Hepatocyte (in vitro differentiated cells): Measurements from ENCODE around the gene AGBL4. TPM values are rescaled to one million over a fixed set of nuclear protein-coding genes. Genes with fewer than 3 reads are reported as not detected.

Experiments used
- DNase-seq: peaks from one replicate; pipeline ENCODE4 v3.0.0-alpha.2; 2016; ENCODE audit warnings: low spot score
- H2AFZ ChIP-seq: fragments of 200-600 bp; sonication (generic); 2 replicates; pipeline ENCODE4 v1.6.0; 2016; ENCODE audit warnings: antibody characterized with exemption, mild to moderate bottlenecking
- H3K27ac ChIP-seq: fragments of 200-600 bp; sonication (generic); 2 replicates; pipeline ENCODE4 v1.5.1; 2016; ENCODE audit warnings: mild to moderate bottlenecking
- H3K27me3 ChIP-seq: fragments of 200-600 bp; sonication (generic); 2 replicates; pipeline ENCODE4 v1.6.1; 2016
- H3K36me3 ChIP-seq: fragments of 200-600 bp; sonication (generic); replicated peaks from 2 replicates; pipeline ENCODE4 v1.5.1; 2016; ENCODE audit warnings: low read depth; ENCODE audit not compliant: insufficient read depth
- H3K4me1 ChIP-seq: fragments of 200-600 bp; sonication (generic); 2 replicates; pipeline ENCODE4 v1.5.1; 2016; ENCODE audit warnings: mild to moderate bottlenecking, moderate library complexity; ENCODE audit not compliant: insufficient read depth
- H3K4me2 ChIP-seq: fragments of 200-600 bp; sonication (generic); 2 replicates; pipeline ENCODE4 v1.6.0; 2016
- H3K4me3 ChIP-seq: fragments of 200-600 bp; sonication (generic); 2 replicates; pipeline ENCODE4 v1.5.1; 2016; ENCODE audit warnings: mild to moderate bottlenecking
- H3K79me2 ChIP-seq: fragments of 200-600 bp; sonication (generic); 2 replicates; pipeline ENCODE4 v1.6.0; 2017; ENCODE audit warnings: mild to moderate bottlenecking
- H3K9me2 ChIP-seq: fragments of 200-600 bp; sonication (generic); replicated peaks from 2 replicates; pipeline ENCODE4 v1.6.0; 2017; ENCODE audit warnings: mild to moderate bottlenecking; ENCODE audit not compliant: insufficient read depth
- H3K9me3 ChIP-seq: fragments of 200-600 bp; sonication (generic); 2 replicates; pipeline ENCODE4 v1.5.1; 2016; ENCODE audit warnings: low read depth, mild to moderate bottlenecking
- H4K20me1 ChIP-seq: fragments of 200-600 bp; sonication (generic); 2 replicates; pipeline ENCODE4 v1.6.0; 2016; ENCODE audit warnings: mild to moderate bottlenecking; ENCODE audit not compliant: insufficient read depth, poor library complexity, severe bottlenecking
- EZH2 ChIP-seq: fragments of 200-600 bp; sonication (generic); IDR thresholded peaks from 2 replicates; pipeline ENCODE4 v1.6.1; 2016; ENCODE audit warnings: antibody characterized with exemption, mild to moderate bottlenecking, borderline replicate concordance
- EZH2phosphoT487 ChIP-seq: fragments of 200-600 bp; sonication (generic); IDR thresholded peaks from one replicate; pipeline ENCODE4 v1.6.1; 2018; ENCODE audit warnings: antibody characterized with exemption, mild to moderate bottlenecking, low read depth, moderate library complexity; ENCODE audit not compliant: unreplicated experiment, severe bottlenecking
- WGBS: methylation state at CpG from one replicate; pipeline ENCODE4 v1.1.6; 2016; ENCODE audit warnings: low lambda C conversion rate; ENCODE audit errors: missing lambda C conversion rate; 5-methylcytosine and 5-hydroxymethylcytosine counted together
- polyA plus RNA-seq: library from polyadenylated mRNA; unstranded; fragments of >200 nt; fragmentation: Nextera tagmentation; extraction: Ambion mirVana; gene quantifications from 2 replicates; pipeline ENCODE4 v1.2.1, GENCODE V29; 2016
- total RNA-seq: library from RNA; depleted of rRNA; stranded (reverse); fragments of >200 nt; gene quantifications from 2 replicates; pipeline ENCODE4 v1.2.3, GENCODE V29; 2014
- TF ChIP-seq, protein P1 (sequence below): fragments of 200-600 bp; sonication (generic); IDR thresholded peaks from 2 replicates; pipeline ENCODE4 v1.5.1; 2016; ENCODE audit warnings: antibody characterized with exemption, mild to moderate bottlenecking; ENCODE audit not compliant: poor library complexity

AGBL4 gene
- total and polyA plus RNA-seq, 2 experiments from 2014 or later = 0.50 to 0.73 TPM

DNA sequence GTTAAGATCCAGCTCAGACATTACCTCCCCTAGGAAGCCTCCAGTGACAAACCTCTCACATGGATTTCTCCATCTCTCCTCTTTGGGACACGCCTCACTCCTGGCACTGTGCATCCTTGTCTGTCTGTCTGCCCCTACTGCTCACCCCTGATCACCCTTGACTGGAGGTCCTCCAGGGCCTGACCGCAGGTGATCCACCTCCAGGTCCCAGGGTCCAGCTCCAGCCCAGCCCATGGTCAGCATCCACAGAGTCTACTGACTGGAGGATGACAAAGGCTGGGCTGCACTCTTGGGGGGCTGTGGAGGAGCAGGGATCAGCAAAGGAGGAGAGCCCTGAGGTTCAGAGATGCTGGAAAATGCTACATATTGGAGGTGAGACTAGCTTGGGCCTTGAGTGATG lies 1312.8 kb downstream of the AGBL4 start:
- Histone ChIP-seq H3K4me1 (no peaks in the 10 kb centered on the region), H4K20me1 (no peaks in the 10 kb centered on the region), H3K79me2 (no peaks in the 10 kb centered on the region), H3K27me3 (no peaks in the 10 kb centered on the region), H3K4me2 (no peak overlapping the region), H2AFZ (no peak overlapping the region), H3K27ac (no peak overlapping the region), H3K4me3 (no peak overlapping the region), H3K9me2 (no peaks in the 10 kb centered on the region), H3K9me3 (no peaks in the 10 kb centered on the region), H3K36me3 (no peaks in the 10 kb centered on the region)
- no peak for DNase-seq
- WGBS = 100% methylated on average over 2 of the region's 2 CpGs
- TF ChIP-seq, protein P1, sequence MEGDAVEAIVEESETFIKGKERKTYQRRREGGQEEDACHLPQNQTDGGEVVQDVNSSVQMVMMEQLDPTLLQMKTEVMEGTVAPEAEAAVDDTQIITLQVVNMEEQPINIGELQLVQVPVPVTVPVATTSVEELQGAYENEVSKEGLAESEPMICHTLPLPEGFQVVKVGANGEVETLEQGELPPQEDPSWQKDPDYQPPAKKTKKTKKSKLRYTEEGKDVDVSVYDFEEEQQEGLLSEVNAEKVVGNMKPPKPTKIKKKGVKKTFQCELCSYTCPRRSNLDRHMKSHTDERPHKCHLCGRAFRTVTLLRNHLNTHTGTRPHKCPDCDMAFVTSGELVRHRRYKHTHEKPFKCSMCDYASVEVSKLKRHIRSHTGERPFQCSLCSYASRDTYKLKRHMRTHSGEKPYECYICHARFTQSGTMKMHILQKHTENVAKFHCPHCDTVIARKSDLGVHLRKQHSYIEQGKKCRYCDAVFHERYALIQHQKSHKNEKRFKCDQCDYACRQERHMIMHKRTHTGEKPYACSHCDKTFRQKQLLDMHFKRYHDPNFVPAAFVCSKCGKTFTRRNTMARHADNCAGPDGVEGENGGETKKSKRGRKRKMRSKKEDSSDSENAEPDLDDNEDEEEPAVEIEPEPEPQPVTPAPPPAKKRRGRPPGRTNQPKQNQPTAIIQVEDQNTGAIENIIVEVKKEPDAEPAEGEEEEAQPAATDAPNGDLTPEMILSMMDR = no peak
- TF ChIP-seq EZH2 (no peak), EZH2phosphoT487 (no peak)

DNA sequence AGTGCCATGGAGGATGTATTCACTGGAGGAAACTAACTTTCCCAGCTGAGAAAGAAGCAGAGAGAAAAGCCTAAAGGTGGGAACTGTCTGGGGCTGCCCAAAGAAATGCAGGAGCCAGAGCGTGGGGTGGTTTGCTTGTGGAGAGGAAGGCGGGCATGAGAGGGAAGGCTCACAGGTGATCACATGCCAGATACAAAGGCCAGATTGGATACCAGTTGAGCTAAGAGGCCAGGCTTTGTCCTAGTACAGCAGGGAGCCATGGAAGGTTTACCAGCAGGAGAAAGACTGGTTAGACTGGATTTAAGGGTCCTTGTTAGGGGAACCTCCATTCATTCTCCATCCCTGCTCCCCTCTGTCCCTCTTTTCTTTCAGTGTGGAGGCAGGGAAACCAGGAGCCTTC lies 1313.4 kb downstream of the AGBL4 start:
- Histone ChIP-seq H4K20me1 (no peaks in the 10 kb centered on the region), H3K9me2 (no peaks in the 10 kb centered on the region), H3K36me3 (no peaks in the 10 kb centered on the region), H2AFZ (no peak overlapping the region), H3K4me1 (no peaks in the 10 kb centered on the region), H3K27ac (no peak overlapping the region), H3K9me3 (no peaks in the 10 kb centered on the region), H3K4me2 (no peak overlapping the region), H3K4me3 (no peak overlapping the region), H3K27me3 (no peaks in the 10 kb centered on the region), H3K79me2 (no peaks in the 10 kb centered on the region)
- TF ChIP-seq, protein P1 = no peak
- TF ChIP-seq EZH2phosphoT487 (no peak), EZH2 (no peak)
- 68% methylated on average over 2 of the region's 2 CpGs for WGBS
- no peak for DNase-seq

DNA sequence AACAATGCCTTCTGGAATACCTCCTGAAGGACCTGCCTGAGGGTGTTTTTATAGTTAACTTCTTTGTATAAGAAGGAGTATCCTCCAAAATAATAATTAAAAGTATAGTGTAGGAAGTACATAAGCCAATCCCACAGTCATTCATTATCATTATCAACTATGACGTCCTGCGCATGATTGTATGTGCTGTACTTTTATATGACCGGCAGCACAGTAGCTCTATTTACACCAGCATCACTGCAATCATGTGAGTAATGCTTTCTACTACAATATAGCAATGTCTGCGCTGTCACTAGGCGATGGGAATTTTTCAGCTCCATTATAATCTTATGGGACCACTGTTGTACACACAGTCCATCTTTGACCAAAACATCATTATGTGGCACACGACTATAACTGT lies 1319.0 kb downstream of the AGBL4 start:
- no peaks in the 10 kb centered on the region for H3K36me3 ChIP-seq
- no peaks in the 10 kb centered on the region for H3K9me2 ChIP-seq
- H3K4me1 ChIP-seq = no peaks in the 10 kb centered on the region
- no peaks in the 10 kb centered on the region for H4K20me1 ChIP-seq
- TF ChIP-seq, protein P1 = no peak
- TF ChIP-seq EZH2 (no peak), EZH2phosphoT487 (no peak)
- no peak overlapping the region for H2AFZ ChIP-seq
- H3K79me2 ChIP-seq = no peaks in the 10 kb centered on the region
- no peak overlapping the region for H3K27ac ChIP-seq
- H3K4me3 ChIP-seq = no peak overlapping the region
- H3K9me3 ChIP-seq = no peaks in the 10 kb centered on the region
- 89% methylated on average over 6 of the region's 6 CpGs for WGBS
- H3K4me2 ChIP-seq = no peak overlapping the region
- H3K27me3 ChIP-seq = peaks cover 5% of the 10 kb centered on the region
- DNase-seq = no peak

DNA sequence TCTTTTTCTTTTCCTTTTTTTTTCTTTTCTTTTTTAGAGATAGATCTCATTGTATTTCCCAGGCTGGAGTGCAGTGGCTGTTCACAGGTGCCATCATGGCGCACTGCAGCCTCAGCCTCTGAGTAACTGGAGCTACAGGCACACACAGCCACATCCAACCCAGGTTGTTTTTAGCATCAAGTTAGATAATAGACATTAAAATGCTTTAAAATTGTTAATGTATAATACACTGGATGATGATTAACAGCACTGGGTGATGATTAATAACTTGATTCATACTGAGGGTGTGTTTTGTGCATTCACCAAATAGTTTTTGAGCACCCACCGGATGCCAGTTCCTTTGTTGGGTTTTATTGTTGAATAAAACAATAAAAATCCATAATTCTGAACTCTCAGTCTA lies 1322.3 kb downstream of the AGBL4 start:
- Histone ChIP-seq H3K4me2 (no peak overlapping the region), H4K20me1 (no peaks in the 10 kb centered on the region), H3K27ac (no peak overlapping the region), H3K36me3 (no peaks in the 10 kb centered on the region), H3K4me1 (no peaks in the 10 kb centered on the region), H2AFZ (no peak overlapping the region), H3K79me2 (no peaks in the 10 kb centered on the region), H3K9me3 (no peaks in the 10 kb centered on the region), H3K9me2 (no peaks in the 10 kb centered on the region), H3K4me3 (no peak overlapping the region), H3K27me3 (peaks cover 10% of the 10 kb centered on the region)
- WGBS = 83% methylated on average over 2 of the region's 2 CpGs
- DNase-seq = no peak
- TF ChIP-seq EZH2 = no peak
